GM12874 (cell line): ENCODE results near the gene MEF2A.

ENCODE experiments used
- TF ChIP-seq, protein P1 (sequence below): IDR thresholded peaks from 2 replicates; pipeline ENCODE4 v1.5.1; 2011; ENCODE audit warnings: low read depth, mild to moderate bottlenecking, control low read depth, low read length, moderate library complexity; ENCODE audit not compliant: insufficient read depth

MEF2A gene

DNA sequence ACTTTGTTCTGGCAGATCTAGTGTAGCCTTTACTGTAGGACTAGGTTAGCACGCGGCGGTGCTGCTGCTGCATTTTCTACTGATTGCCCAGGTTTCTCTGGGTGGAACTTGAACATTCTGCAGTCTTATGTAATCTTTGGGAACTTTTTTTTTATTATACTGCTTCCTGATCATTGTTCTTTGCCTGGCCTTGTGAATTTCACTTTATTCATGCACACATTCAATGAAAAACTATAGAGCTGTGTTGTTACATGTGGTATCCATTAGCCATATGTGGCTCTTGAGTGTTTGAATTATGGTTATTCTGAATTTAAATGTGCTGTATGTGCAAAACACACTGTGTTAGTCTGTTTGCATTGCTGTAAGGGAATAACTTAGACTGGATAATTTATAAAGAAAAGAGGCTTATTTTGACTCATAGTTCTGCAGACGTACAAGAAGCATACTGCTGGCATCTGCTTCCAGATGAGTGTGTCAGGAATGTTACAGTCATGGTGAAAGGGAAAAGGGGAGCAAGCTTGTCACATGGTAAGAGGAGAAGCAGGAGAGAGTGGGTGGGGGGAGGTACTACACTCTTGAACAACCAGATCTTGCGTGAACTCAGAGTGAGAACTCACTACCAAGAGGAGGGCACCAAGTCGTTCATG lies 26.5 kb downstream of the MEF2A start:
- TF ChIP-seq, protein P1, sequence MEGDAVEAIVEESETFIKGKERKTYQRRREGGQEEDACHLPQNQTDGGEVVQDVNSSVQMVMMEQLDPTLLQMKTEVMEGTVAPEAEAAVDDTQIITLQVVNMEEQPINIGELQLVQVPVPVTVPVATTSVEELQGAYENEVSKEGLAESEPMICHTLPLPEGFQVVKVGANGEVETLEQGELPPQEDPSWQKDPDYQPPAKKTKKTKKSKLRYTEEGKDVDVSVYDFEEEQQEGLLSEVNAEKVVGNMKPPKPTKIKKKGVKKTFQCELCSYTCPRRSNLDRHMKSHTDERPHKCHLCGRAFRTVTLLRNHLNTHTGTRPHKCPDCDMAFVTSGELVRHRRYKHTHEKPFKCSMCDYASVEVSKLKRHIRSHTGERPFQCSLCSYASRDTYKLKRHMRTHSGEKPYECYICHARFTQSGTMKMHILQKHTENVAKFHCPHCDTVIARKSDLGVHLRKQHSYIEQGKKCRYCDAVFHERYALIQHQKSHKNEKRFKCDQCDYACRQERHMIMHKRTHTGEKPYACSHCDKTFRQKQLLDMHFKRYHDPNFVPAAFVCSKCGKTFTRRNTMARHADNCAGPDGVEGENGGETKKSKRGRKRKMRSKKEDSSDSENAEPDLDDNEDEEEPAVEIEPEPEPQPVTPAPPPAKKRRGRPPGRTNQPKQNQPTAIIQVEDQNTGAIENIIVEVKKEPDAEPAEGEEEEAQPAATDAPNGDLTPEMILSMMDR, result no peak

DNA sequence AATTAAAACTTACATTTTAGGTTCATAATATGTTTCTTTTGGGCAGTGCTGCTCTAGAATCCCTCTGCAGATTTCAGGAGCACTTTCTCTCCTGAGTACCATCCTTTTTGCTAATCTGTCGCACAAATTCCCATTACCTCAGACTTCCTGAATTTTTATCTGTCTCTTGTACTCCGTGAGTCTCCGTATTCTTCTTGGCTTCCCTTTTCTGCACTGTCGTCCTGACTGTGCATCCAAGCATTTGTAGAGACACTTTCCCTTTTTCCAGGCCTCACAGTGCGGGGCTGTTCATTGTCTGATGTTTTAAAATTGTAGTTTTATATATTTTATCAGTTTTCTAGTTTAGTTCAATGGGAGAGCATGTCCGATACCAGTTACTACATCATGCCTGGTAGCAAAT lies 27.3 kb downstream of the MEF2A start:
- TF ChIP-seq, protein P1, result no peak

DNA sequence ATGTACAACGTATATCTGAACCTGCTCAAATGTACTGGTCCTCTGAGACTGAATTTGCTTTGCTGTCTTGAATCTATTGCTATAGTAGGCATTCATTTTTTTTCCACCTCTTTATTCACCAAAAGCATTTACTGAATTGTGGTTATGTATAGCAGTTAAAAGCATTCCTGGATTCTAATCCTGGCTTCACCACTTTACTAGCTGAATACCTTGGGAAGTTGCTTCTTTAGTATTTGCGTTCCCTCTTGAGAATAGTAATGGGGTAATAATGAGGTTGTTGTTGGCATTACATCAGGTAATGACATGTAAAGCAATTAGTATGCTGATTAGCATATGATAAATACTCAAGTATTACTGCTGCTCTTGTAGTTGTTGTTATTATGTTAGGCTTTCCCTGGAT lies 29.1 kb downstream of the MEF2A start:
- TF ChIP-seq, protein P1, result no peak

DNA sequence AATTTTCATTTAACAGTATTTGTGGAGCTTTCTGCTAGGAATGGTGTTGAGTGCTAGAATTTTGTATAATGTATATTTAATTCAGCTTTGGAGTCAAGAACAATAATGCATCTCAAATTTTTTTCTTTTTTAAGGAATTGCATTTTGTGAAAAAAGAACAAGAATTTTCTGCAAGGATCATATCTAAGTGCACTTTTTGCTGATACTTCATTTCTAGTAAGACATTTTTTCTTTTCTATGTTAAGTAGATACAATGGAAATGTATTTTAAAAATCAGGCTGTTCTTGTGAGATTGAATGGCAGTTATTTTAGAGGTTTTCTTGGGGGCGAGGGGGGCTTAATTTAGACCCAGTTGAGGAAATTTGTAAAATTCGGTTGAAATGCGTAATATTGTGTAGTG lies 32.5 kb downstream of the MEF2A start:
- TF ChIP-seq, protein P1, result no peak

DNA sequence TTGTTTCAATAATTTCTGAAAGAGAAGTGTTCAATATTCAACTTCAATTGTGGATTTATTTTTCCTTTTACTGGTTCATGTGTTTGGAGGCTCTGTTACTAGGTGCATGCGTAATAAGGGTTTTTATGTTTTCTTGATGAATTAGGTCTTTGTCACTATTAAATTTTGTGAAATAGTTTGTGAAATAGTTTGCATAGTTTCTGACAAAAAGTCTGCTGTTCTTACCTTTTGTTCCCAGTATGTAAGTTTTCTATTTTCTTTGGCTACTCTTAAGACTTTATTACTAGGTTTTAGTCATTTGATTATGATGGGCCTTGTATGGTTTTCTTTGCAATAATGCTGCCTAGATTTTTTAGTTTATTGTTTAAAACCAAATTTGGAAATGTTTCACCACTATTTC lies 38.0 kb downstream of the MEF2A start:
- TF ChIP-seq, protein P1, result no peak

DNA sequence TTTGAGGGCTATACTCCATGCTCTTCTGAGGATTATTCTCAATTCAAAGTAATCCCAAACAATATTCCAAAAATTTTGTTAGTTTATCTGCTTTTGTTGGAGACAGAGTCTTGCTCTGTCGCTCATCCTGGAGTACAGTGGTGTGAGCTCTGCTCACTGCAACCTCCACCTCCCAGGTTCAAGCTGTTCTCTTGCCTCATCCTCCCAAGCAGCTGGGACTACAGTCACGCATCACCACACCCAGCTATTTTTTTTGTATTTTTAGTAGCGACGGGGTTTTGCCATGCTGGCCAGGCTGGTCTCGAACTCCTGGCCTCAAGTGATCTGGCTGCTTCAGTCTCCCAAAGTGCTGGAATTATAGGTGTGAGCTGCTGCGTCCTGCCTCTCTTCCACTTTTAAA lies 39.1 kb downstream of the MEF2A start:
- TF ChIP-seq, protein P1, result no peak

DNA sequence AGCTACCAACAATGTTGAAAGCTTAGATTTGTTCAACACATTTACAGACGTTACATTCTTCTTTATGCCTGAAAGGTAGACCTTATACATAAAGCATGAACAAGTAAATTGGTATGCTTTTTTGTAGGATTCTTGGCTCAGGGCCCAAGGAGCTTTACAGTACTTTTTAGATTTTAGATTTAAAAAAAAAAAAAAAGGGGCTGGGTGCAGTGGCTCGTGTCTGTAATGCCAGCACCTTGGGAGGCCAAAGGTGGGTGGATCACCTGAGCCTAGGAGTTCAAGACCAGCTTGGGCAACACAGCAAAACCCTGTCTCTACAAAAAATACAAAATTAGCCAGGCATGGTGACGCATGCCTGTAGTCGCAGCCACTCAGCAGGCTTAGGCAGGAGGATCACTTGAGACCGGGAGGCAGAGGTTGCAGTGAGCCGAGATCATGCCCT lies 39.7 kb downstream of the MEF2A start:
- TF ChIP-seq, protein P1, result no peak

DNA sequence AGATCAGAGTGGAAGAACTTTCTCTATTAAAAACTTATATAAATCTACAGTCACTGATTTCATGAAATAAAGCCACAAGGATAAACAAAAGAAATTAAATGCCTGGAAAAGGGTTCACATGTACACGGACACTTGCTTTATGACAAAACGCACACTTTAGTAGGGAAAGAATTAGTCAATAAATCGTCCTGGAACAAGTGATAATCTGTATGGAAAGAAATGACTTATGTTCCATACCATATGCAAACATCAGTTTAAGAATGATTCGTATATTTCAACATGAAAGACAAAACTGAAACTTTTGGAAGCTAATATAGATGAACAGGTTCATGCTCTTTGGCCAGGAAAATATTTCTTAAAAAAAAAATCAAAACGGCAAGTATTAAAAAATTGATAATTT lies 40.2 kb downstream of the MEF2A start:
- TF ChIP-seq, protein P1, result no peak
